Lung (tissue), 12 donors: ENCODE results near the gene RELT. TPM values are rescaled to one million over a fixed set of nuclear protein-coding genes. Genes with fewer than 3 reads are reported as not detected.

Experiments used
- ATAC-seq: fragments of 200-7000 bp; cut with Tn5 transposase; one replicate; pipeline ENCODE4 v1.9.1; 2020; ENCODE audit warnings: moderate number of reproducible peaks; ENCODE audit not compliant: insufficient read depth, low FRiP score
- DNase-seq, 3 donors: peaks; one replicate each; pipeline ENCODE4 v3.0.0-alpha.2; 2013 to 2017
- H3K27ac ChIP-seq, 2 donors: one replicate each; pipeline ENCODE4 v1.5.1; 2013; ENCODE audit warnings: mild to moderate bottlenecking in 2 of 2, moderate library complexity in 2 of 2, control low read depth in 1 of 2, inconsistent platforms in 1 of 2, low read depth in 1 of 2, low read length in 1 of 2
- H3K27me3 ChIP-seq, 3 donors: one replicate each; pipeline ENCODE4 v1.5.1; 2013; ENCODE audit warnings: low read length in 2 of 3; ENCODE audit not compliant: control insufficient read depth in 3 of 3, insufficient read depth in 3 of 3
- H3K36me3 ChIP-seq, 4 donors: one replicate each; pipeline ENCODE4 v1.5.1; 2013; ENCODE audit warnings: low read length in 4 of 4, mild to moderate bottlenecking in 1 of 4, moderate library complexity in 1 of 4; ENCODE audit not compliant: control insufficient read depth in 4 of 4, insufficient read depth in 4 of 4
- H3K4me1 ChIP-seq, 5 donors: one replicate each; pipeline ENCODE4 v1.5.1; 2013; ENCODE audit warnings: low read length in 5 of 5, mild to moderate bottlenecking in 2 of 5, moderate library complexity in 1 of 5; ENCODE audit not compliant: control insufficient read depth in 5 of 5, insufficient read depth in 5 of 5
- H3K4me3 ChIP-seq: one replicate; pipeline ENCODE4 v1.5.1; 2013; ENCODE audit warnings: mild to moderate bottlenecking, control low read depth, moderate library complexity
- H3K9ac ChIP-seq, 2 donors: one replicate each; pipeline ENCODE4 v1.5.1; 2013; ENCODE audit warnings: low read length in 2 of 2, control low read depth in 1 of 2; ENCODE audit not compliant: insufficient read depth in 1 of 2
- H3K9me3 ChIP-seq, 4 donors: one replicate each; pipeline ENCODE4 v1.5.1; 2013; ENCODE audit warnings: low read length in 3 of 4, mild to moderate bottlenecking in 1 of 4, moderate library complexity in 1 of 4; ENCODE audit not compliant: control insufficient read depth in 4 of 4, insufficient read depth in 3 of 4
- WGBS, 2 donors: extraction: QIAGEN DNeasy Blood & Tissue Kit; methylation state at CpG; one replicate each; pipeline ENCODE4 v1.1.7; 2013; 5-methylcytosine and 5-hydroxymethylcytosine counted together
- polyA plus RNA-seq, 2 donors: library from polyadenylated mRNA; stranded (reverse); fragments of 200-250 nt; gene quantifications; one replicate each; pipeline ENCODE4 v1.2.1, GENCODE V29; 2013
- total RNA-seq, 2 donors: library from RNA; depleted of rRNA in 1 of 2; stranded (reverse); fragments of >200 nt in 1 of 2; gene quantifications; one replicate each; pipeline ENCODE4 v1.2.1, GENCODE V29; 2014 to 2021
- TF ChIP-seq, protein P1 (sequence below): IDR thresholded peaks from 2 replicates; pipeline ENCODE4 v1.5.1; 2012; ENCODE audit warnings: mild to moderate bottlenecking; ENCODE audit errors: control extremely low read depth, extremely low read depth
- donor health status: control.
- donor health status: control.
- donor health status: Bipolar disorder and iron deficiency.
- donor health status: healthy.
- donor health status: DM: yes; HTN: yes; CAD: no.

Gene RELT
- total and polyA plus RNA-seq, 4 donors: 6.0 to 25.4 (median 16.1) TPM

DNA sequence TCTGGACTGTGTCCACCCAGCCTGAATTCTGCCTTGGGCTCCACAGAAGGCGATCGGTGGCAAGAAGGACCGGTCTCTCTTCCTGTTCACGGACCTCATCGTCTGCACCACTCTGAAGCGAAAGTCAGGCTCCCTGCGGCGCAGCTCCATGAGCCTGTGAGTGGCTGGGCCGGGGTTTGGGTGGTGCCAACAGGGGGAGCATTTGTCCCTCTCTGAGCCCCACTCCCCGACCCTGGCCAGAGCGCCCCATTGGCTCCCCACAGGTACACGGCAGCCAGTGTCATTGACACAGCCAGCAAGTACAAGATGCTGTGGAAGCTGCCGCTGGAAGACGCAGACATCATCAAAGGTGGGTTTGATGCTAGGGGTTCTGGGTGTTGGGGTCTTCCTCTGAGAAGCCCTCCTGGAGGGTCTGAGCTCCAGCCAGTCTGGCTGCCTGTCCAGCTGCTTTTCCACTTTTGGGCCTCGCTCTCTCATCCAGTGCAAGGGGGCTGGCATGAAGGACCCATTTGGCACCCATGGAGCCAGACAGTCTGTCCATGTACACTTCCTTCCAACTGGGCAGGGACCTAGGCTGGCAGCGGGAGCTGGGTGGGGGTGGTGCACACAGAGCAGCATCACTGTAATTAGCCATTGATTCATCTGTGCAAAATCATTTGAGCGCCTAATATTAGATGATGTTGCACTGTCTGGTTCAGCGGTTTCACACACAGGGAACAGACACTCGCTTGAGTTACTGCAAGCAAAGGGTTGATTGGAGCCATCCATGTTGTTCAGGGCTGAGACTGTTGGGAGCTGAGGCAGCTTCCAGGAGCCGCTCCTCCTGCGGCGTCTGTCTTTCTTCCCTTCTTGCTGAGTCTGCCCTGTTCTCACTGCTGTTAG, 19.0 kb upstream of the RELT start:
- no peaks in the 10 kb centered on the region for H3K4me1 ChIP-seq
- TF ChIP-seq, protein P1, sequence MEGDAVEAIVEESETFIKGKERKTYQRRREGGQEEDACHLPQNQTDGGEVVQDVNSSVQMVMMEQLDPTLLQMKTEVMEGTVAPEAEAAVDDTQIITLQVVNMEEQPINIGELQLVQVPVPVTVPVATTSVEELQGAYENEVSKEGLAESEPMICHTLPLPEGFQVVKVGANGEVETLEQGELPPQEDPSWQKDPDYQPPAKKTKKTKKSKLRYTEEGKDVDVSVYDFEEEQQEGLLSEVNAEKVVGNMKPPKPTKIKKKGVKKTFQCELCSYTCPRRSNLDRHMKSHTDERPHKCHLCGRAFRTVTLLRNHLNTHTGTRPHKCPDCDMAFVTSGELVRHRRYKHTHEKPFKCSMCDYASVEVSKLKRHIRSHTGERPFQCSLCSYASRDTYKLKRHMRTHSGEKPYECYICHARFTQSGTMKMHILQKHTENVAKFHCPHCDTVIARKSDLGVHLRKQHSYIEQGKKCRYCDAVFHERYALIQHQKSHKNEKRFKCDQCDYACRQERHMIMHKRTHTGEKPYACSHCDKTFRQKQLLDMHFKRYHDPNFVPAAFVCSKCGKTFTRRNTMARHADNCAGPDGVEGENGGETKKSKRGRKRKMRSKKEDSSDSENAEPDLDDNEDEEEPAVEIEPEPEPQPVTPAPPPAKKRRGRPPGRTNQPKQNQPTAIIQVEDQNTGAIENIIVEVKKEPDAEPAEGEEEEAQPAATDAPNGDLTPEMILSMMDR: no peak
- H3K36me3 ChIP-seq: peaks cover 9 to 54% (median 44%) of the 10 kb centered on the region in 4 donors
- H3K9me3 ChIP-seq: no peaks in the 10 kb centered on the region
- DNase-seq (no peak), ATAC-seq (no peak)
- no peak overlapping the region for H3K27ac ChIP-seq
- 94 to 96% methylated on average over 22 of the region's 22 CpGs for WGBS, 2 donors
- no peak overlapping the region for H3K4me3 ChIP-seq
- H3K9ac ChIP-seq: no peak overlapping the region
- H3K27me3 ChIP-seq: no peaks in the 10 kb centered on the region

DNA sequence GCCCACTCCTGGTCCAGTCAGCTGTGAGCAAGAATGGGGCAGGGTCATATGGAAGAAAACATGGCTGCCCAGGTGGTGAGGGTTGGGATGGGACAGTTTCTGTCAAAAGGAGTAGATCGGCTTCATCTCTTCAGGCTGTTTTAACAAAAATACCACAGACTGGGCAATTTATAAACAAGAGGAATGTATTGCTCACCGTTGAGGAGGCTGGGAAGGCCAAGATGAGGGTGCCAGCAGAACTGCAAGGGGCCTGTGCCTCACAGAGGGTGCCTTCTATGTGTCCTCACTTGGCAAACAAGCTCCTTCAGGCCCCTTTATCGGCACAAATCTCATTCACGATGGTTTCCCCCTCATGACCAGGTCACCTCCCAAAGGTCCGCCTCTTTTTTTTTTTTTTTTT, 18.1 kb upstream of the RELT start:
- no peak overlapping the region for H3K9ac ChIP-seq
- no peaks in the 10 kb centered on the region for H3K4me1 ChIP-seq
- DNase-seq (no peak), ATAC-seq (no peak)
- 80 to 94% methylated on average over 4 to 5 of the region's 5 CpGs for WGBS, 2 donors
- H3K36me3 ChIP-seq: peaks cover 9 to 57% (median 47%) of the 10 kb centered on the region in 4 donors
- TF ChIP-seq, protein P1: no peak
- no peak overlapping the region for H3K4me3 ChIP-seq
- H3K27me3 ChIP-seq: no peaks in the 10 kb centered on the region
- H3K27ac ChIP-seq: no peak overlapping the region
- no peaks in the 10 kb centered on the region for H3K9me3 ChIP-seq

DNA sequence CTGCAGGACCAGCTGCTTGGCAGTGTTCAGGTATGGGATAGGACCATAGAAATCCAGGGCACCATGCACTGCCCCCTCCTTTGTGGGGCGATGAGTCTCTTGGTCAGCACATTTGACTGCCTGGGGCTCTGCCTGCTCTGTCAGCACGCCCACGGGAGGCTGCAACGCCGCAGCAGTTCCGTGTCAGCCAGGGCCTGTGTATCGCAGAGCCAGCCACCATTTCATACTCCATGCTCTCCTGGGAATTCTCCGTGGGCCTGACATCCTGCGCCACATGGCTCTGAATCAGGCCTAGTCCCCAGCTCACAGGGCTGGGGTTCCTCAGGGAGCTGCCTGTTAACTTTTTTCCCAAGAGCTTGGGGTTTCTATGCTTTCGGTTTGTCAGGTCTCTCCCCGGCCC, 16.9 kb upstream of the RELT start:
- 89 to 95% methylated on average over 11 of the region's 11 CpGs for WGBS, 2 donors
- ATAC-seq: no peak
- H3K9ac ChIP-seq: no peak overlapping the region
- H3K36me3 ChIP-seq: peaks cover 9 to 66% (median 54%) of the 10 kb centered on the region in 4 donors
- H3K9me3 ChIP-seq: no peaks in the 10 kb centered on the region
- H3K4me3 ChIP-seq: no peak overlapping the region
- no peaks in the 10 kb centered on the region for H3K4me1 ChIP-seq
- no peaks in the 10 kb centered on the region for H3K27me3 ChIP-seq
- TF ChIP-seq, protein P1: no peak
- no peak for DNase-seq
- peak overlapping the region in 1 of 2 donors; percentile 8 for H3K27ac ChIP-seq
